RPMI7951 (cell line): ENCODE measurements around the gene SMAGP. TPM values are rescaled to one million over a fixed set of nuclear protein-coding genes. Genes with fewer than 3 reads are reported as not detected.
"Not testable (repeated sequence)": the region's sequence is repeated elsewhere in the genome, so short reads cannot be mapped to it uniquely, and the experiment has no call there.

Source experiments
- DNase-seq: peaks from one replicate; pipeline ENCODE4 v3.0.0-alpha.2; 2012; ENCODE audit warnings: low read depth
- total RNA-seq: library from RNA; depleted of rRNA; stranded (reverse); fragments of >200 nt; shearing (Covaris generic); gene quantifications from 2 replicates; pipeline ENCODE4 v1.2.3, GENCODE V29; 2014

The SMAGP gene
- total RNA-seq, 1 experiment from 2014 or later = 20.4 TPM

GRCh38 chr12:51264297-51264696, 5.9 kb downstream of the SMAGP start:
- DNase-seq = no peak

DNA sequence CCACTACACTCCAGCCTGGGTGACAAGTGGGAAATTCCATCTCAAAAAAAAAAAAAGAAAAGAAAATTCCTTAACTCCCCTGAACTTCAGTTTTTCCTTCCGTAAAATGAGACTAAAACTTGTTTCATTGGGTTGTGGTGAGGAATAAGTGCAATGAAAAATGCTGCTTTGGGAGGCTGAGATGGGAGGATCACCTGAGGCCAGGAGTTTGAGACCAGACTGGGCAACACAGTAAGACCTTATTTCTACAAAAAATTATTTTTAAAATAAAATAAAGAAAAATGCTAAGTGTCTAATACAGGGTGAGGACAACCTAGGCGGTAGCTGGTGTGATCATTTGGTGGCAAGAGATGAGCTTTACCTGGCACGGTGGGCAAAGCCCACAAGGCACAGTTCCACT, 6.9 kb downstream of the SMAGP start:
- no peak for DNase-seq

- peak; percentile 70 for DNase-seq
Measured at GRCh38 chr12:51262758-51263177, 7.4 kb downstream of the SMAGP start.

- not testable (repeated sequence) for DNase-seq
Measured at GRCh38 chr12:51259600-51259999, 10.6 kb downstream of the SMAGP start.

DNA sequence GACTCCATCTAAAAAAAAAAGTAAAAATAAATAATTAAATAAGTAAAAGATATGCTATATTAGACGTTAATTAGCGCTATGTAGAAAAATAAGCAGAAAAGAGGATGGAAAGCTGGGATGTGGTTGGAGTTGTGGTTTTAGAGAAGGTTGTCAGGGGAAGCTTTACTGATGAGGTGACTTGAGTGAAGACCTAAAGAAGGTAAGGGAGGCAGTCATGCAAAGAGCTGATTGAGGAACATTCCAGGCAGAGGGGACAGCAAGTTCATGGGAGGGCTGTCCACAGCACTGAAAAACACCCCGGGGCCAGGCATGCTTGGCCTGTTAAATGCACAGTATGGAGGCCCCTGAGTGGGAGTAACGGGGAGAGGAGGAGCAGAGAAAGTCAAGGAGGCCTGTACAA, 15.7 kb downstream of the SMAGP start:
- no peak for DNase-seq

- no peak for DNase-seq
Measured at GRCh38 chr12:51253276-51253675, 16.9 kb downstream of the SMAGP start.

DNA sequence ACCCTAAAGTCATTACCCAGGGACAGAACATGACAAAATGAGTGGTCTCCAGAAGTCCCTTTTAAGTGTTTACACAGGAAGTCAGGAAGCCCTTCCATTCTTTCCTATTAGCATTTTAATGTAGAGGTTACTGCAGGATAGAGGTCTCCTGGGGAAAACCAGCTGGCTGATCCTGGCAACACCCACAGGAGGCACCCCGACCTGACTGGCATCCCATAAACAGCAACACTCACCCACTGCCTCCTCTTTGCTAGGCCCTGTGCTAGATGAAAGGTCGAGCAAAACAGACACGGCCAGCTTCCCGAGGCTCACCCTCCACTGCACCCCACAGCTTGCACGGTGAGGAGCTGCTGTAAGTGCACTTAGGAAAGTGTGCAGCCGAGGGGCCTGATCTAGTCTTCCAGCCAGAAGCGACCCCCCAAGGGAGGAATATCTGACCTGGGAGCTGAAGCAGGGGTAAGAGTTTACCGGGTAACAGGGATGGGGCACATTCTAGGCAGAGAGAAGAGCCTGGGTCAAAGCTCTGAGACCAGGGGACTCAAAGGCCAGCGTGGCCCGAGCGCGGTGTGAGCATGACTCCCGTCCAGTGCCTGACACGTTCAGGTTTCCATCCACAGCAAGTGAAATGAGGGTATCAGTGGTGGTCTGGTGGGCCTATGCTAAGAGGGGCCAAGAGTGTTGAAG, 22.6 kb downstream of the SMAGP start:
- no peak for DNase-seq

DNA sequence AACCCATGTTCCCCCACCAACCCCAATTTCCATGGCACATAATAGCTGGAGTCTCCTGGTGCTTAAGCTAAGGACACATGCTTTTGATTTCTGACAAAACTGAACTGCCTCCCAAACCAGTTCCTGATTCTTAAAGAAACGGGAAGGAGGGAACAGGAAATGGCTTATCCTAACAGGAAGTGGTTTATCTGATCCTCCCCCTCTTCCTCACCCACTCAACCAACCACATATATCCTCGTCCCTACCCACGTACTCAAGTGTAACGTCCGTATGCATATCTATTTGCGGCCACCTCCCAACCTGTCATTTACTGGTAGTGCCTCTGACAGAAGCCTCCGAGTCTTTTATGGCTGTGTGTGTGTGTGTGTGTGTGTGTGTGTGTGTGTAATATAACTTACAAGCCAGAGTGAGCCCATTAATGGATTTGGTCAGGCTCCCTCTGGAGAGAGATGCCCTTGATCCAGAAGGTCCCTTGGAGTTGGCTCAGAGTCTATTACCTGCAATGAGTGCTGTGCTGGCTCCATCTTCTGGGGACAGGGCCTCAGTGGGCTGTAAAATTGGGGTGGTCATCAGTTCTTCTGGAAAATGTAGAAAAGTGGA, 23.9 kb downstream of the SMAGP start:
- DNase-seq = no peak

DNA sequence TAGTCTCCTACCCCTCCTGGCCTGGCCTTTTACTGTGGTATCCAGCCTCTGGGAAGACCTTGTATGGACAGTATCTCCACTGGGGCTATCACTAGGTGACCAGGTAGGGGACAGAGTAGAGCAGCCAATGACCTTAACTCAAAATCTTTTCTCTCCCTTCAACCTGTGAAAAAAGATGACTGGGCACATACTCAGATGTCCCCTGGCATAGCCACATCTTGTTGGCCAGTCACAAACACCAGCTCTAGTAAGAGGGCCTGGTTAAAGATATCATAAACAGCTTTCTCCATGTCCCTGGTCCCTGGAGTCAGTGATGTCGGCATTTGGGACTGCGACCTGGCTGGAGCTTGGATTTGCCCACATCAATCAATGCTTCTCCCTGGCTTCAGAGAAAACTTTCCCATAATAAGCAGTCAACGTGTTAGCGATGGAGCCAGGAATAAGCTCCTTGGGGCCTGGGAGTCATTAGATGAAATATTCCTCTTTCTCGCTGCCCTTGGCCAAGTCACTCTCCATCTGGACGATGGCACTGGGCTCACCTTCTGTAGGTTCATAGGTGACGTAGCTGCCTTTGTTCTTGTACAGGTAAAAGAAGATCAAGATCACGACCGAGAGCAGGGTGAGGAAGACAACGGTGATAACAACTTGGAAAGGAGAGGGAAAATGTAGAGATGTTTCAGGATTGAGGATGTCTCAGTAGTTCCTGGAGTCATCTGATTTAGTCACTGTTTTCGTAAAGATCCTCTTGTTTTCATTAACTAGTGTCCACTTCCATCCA, 24.6 kb downstream of the SMAGP start:
- no peak for DNase-seq

- no peak for DNase-seq
Measured at GRCh38 chr12:51244269-51244668, 25.9 kb downstream of the SMAGP start.

DNA sequence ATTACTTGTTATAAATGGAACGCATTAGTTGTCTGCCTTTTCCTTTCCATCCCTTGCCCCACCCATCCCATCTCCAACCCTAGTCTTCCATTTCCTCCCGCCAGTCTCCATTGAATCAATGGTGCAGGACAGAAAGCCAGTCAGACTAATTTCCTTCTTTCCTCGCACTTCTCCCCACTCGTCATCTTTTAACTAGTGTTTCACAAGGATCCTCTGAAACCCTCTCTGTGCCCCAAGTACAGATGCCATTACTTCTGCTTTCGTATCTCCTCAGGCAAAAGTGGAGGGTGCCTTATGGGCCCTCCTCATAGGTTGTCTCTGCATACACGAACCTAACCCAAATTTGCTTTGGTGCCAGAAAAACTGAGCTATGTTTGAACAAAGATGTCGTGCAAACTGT, 27.3 kb downstream of the SMAGP start:
- no peak for DNase-seq

GRCh38 chr12:51242120-51242519, 28.1 kb downstream of the SMAGP start:
- no peak for DNase-seq

- DNase-seq = no peak
Measured at GRCh38 chr12:51240971-51241370, 29.2 kb downstream of the SMAGP start.

DNA sequence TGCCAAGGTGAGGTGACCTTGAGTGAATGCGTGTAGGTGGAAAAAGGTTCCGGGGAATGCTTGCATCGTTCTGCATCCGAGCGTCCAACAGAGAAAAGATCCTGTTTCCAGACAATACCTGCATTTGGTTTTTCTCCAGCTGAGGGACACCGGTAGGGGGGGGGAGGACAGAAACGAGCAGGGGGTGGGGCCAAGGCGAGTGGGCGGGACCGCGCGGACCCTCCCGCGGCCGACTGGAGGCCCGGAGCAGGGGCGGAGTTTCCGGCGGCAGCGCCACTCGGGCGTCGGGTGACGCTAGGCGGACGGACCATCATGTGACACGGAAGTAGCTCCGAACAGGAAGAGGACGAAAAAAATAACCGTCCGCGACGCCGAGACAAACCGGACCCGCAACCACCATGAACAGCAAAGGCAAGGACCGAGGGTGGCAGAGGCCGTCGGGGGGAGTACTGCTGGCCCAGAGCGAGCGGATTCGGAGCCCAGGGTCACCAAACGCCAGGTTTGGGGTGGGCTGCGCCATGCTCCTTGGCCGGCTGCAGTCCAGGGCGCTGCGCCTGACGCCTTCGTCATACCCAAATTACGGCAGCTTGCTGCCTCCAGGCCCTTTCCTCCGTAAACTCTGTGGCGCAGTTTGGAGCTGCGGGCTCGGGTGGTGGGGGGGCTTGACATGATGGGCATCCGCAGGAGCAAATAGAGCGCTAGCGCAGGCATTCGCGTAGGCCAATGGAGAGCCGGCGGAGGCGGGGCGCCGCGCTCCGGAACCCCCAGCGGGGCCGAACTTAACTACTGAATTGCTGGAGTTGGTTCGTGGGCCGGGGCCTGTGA, 31.5 kb downstream of the SMAGP start, which contains the start of gene DAZAP2:
Gene DAZAP2, plus strand, starts transcription at position 317 of the 825 bp plus-strand sequence. Its CDS starts 82 bp downstream, at position 399.
- peak; percentile 91 for DNase-seq

DNA sequence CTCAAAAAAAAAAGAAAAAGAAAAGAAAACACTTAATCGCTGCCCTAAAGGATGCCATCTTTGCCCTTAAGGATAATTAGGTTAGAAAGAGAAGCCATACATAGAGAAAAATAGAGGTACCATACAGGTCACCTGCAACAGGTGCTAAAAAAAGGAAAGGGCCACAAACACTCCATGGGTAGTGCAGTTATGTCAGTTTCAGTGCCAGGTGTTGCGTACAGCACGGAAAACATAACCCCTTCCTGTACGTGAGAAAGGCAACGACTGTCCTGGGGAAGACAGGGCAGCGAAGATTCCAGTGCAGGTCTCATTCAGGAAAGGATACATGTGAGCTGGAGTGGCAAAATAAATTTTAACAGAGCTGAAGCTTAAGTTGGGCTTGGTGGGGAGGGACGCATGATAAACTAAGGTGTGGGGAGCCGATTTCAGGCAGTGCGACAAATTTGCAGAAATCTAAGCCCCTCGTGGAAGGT, 32.1 kb downstream of the SMAGP start:
- no peak for DNase-seq

GRCh38 chr12:51234530-51234929, 35.7 kb downstream of the SMAGP start:
- no peak for DNase-seq

DNA sequence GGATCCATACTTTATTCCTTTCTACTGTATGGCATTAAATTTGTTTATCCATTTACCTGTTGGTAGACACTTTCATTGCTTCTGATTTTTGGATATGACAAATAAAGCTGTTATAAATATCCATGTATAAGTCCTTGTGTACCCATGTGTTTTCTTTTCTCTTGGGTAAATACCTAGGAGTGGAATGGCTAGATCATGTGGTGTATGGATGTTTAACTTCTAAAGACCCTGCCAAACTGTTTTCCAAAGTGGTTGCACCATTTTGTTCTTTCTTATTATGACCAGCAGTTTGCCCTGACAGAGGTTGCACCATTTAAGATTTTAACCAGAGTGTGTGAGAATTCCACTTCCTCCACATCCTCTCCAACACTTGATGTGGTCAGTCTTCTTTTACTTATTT, 37.6 kb downstream of the SMAGP start:
- no peak for DNase-seq

- DNase-seq = no peak
Measured at GRCh38 chr12:51229116-51229809, 41.0 kb downstream of the SMAGP start.

GRCh38 chr12:51227962-51228361, 42.3 kb downstream of the SMAGP start:
- no peak for DNase-seq

- DNase-seq = not testable (repeated sequence)
Measured at GRCh38 chr12:51227112-51227511, 43.1 kb downstream of the SMAGP start.

DNA sequence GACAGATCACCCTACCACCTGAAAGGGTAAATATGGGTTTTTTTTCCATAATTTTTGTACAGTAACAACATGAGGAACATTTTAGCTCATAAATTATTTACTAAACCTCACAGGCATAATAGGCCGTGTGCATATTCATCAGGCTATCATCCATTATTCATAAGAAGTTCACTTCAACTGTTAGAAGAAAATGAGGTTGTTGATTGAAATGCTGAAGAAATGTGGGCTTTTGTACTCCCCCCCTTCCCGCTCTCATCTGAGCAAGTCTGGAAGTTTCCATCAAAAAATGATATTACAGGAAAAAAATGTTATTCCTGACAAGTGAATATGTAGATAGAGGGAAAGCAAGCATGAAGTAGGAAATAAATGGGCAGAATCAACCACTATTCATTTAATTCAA, 44.4 kb downstream of the SMAGP start:
- DNase-seq = no peak
